NCI-H748 treated with DMSO at 0.1 percent for 48 hours (cell line): ENCODE results near the gene SCIN.
"Not testable (repeated sequence)": the region's sequence is repeated elsewhere in the genome, so short reads cannot be mapped to it uniquely, and the experiment has no call there.

Experiments used
- DNase-seq: peaks from one replicate; lab custom pipeline; 2025; lab: John Stamatoyannopoulos, UW

SCIN gene

DNA sequence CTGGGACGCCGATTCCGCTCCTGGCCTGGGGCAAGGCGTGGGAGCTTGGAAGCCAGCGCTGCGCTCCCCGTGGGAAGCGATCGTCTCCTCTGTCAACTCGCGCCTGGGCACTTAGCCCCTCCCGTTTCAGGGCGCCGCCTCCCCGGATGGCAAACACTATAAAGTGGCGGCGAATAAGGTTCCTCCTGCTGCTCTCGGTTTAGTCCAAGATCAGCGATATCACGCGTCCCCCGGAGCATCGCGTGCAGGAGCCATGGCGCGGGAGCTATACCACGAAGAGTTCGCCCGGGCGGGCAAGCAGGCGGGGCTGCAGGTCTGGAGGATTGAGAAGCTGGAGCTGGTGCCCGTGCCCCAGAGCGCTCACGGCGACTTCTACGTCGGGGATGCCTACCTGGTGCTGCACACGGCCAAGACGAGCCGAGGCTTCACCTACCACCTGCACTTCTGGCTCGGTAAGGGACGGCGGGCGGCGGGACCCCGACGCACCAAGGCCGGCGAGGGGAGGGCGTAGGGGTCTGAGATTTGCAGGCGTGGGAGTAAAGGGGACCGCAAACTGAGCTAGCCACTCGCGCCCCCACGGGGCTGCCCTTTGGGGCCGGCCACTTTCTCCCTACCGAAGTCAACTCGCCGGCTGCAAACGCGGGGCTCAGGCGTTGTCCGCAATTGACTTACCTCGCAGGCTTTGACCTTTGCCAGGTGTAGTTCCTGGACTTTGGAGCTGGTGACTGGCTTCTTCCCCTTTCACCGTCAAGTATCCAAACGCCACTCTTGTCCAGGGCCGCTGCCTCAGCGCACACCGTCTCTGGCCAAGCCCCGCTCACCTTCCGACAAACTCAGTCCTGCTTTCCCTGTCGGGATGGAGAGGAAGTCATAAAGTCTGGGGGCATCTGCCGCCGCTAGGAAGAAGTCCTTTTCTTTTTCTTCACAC, at the start of gene SCIN:
Gene SCIN (plus strand): TSS at position 187 of the 928 bp plus-strand sequence. CDS start 67 bp downstream, at position 254.
- DNase-seq, result peak; percentile 79

DNA sequence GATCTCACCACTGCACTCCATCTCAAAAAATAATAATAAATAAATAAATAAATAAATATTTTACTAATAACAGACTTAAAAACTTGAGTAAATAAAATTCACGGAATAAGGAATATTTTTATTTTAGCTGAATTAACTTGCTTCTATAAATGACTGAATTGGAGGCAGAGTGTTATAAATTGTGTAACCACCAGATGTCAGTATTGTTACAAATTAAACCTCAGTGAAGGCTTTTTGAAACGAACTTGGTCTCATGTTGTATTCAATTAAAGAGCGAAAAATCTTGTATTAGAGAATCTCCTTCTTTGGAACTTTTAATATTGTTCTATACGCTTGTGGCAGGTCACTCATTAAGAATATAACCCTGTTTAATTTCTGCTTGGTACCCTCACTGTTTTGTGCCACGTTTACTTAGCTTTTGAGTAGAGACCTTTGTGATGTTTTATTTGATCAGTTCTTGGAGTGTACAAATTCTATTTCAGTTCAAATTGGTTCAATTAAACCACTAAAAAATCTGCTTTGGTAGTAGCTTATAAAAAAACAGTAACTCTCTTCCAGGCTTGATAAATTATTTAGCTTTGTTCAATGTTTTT, 45.6 kb upstream of the SCIN start:
- peak; percentile 58 for DNase-seq

DNA sequence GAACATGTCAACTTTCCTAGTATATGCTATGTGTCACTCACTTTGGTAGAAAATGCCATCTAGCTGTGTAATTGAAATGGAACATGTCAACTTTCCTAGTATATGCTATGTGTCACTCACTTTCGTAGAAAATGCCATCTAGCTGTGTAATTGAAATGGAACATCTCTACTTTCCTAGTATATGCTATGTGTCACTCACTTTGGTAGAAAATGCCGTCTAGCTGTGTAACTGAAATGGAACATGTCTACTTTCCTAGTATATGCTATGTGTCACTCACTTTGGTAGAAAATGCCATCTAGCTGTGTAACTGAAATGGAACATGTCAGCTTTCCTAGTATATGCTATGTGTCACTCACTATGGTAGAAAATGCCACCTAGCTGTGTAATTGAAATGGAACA, 43.8 kb upstream of the SCIN start:
- DNase-seq, result not testable (repeated sequence)

DNA sequence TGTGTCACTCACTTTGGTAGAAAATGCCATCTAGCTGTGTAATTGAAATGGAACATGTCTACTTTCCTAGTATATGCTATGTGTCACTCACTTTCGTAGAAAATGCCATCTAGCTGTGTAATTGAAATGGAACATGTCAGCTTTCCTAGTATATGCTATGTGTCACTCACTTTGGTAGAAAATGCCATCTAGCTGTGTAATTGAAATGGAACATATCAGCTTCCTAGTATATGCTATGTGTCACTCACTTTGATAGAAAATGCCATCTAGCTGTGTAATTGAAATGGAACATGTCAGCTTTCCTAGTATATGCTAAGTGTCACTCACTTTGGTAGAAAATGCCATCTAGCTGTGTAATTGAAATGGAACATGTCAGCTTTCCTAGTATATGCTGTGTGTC, 42.9 kb upstream of the SCIN start:
- DNase-seq, result not testable (repeated sequence)

DNA sequence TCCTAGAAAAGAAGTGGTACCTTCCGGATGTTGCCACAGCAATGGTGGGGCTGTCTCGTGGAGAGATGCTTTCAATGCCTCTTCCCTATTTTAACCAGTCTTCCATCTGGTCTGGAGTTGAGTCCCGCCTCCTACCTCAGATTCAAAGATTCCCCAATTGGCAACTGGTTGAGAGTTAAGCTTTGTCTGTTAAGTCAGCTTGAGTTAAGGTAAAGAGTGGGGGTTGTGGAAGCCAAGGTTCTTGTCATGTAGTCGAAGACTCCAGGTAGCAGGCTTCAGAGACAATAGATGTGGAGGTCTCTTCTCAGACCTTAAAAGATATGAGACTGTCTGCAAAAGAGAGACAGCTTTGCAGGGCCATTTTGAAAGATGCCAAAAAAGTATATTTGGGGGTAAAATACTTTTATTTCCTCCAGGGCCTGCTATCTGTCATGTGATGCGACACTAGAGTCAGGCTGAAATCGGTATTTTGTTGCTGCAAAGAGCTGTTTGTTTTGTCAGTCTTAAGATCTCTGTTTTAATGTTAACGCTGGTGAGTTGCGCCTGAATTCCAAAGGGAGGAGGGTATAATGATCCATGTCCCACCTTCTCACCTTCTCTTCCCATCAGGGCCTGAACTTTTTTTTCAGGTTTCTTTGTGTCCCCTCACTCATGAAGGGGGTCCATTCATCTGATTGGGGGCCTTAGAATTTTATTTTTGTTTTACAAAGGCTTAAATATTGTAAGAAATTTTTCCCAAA, 40.4 kb upstream of the SCIN start:
- no peak for DNase-seq

DNA sequence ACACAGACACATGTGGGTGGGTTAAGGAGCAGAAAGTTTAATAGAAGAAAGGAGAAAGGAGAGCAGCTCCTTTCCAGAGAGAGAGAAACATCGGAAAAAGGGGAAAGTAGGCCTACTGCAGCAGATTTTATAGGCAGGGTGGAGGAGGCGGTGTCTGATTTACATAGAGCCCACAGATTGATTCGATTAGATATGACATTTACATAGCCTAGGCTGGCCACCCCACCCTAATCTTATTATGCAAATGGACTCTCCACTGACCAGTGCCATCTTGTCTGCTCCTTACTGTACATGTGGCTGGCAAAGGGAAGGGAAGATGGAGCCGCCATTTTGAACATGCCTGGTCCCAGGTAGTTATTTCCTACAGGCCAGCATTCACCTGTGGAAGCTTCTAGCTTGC, 38.7 kb upstream of the SCIN start:
- no peak for DNase-seq

DNA sequence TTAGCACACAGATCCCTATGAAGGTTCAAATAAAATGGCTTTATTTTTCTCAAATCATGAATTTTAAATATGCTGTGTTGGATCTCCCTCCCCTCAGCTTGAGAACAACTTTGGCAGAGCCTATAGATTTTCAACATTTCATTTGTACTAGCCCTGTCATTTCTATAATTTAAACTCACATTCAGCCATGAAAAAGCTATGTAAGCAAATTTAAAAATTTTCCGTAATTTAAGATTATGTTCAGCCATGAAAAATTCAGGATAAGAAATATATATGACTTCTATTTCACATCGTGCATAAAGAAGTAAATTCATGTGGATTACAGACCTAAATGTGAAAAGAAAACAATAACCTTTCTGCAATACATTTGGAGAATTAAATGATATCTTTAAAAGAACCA, 36.5 kb upstream of the SCIN start:
- no peak for DNase-seq

DNA sequence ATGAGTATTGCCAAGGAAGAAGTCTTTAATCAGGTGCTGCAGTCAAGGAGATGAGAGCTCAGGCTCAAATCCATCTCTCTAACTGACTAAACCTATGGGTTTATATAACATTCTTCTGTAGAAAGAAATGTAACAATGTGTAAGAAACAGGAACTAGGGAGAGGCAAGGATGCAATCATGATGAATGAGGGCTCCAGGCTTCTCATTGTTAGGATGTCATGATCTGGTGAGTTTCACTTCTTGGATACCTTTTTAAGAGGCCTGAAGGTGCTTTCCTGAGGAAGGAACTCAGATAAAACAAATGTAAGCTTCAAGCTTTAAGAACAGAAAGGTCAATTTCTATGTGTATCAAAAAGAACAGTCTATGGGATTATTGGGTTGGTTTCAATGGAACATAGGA, 30.8 kb upstream of the SCIN start:
- DNase-seq, result no peak

DNA sequence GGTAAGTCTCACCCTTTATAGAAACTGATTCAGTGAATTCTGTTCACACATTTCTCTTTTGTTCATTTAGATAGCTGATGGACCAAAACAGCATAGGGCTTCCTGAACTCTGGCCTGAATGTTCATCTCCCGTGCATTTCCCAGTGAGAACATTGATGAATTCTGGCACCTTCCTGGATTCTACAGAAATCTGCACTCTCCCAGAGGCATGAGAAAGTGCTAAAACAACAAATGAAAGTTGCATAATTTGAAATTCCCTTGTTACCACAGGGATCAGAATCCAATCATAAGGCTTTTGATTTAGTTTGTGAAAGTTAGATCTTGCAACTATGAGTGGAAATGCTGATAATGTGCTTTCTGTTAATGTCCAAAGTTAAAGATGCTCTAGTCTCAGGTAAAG, 29.7 kb upstream of the SCIN start:
- DNase-seq, result no peak

DNA sequence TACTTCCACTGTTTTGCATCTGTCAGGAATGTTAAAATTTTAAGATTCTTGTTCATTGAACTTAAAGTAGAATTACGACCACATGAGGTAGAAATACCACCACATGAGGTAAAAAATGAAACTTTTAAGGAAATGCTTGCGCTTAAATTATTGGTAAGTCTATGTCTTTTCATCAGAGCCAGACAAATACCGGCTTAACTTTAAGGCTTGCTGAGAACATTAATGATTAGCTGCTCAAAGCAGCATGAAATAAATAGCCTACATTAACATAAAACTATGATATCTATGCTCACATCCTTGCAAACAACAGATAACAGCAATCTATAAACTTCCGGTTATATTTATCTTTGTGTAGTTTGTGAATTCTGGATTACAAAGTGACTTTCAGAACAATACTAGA, 26.9 kb upstream of the SCIN start:
- no peak for DNase-seq

DNA sequence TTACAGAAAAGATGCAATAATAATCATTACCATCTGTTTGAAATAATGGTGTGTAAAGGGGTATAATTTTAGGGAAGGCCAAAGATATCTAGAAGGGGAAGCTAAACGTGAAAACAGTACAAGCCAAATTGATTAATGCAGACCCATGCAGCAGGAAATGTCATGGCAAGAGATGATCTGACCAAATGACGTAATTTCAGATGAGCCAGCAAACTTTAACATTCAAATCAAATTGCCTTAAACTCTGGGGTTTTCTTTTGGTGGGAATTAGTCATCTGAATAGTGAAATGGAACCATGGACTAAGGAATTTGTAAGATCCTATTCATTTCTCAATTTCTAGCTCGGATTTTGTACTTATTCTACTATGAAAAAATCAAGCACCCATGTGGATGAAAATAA, 21.4 kb upstream of the SCIN start:
- no peak for DNase-seq

DNA sequence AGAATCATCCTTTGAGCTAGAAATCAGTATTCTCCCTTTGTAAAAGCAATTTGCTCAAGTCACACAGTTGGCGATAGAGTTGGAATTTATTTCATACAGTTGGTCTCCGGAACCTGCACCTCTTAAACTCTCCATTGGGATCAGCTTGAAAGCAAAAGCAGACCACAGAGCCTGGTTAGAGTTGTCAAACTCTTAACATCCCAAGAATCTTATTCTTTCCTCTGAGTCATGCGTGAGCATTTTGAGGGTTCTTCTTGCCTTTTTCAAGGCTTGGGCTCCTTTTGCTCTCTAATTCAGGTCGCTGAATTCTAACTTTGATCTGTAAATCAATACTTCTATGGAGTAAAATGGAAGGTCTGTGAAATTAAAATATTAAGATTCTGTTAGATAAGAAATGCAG, 19.6 kb upstream of the SCIN start:
- no peak for DNase-seq

DNA sequence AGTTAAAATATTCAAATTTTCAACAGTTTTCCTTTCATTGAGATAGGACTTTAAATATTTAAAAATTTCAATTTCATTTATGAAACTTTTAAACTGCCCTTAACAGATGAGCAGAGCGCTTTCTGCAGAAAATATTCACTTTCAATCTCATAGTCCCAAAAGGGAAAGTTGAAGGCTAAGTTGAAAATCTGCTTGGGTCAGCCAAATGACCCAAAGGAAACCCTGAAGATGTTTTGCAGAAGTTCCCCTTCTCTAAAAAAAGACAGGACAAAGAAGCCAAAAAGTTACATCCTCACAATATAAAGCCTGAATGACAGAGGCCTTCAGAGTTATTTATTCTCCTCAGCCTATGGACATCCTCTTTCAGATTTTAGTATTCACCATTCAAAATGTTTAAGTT, 17.6 kb upstream of the SCIN start:
- DNase-seq, result no peak

DNA sequence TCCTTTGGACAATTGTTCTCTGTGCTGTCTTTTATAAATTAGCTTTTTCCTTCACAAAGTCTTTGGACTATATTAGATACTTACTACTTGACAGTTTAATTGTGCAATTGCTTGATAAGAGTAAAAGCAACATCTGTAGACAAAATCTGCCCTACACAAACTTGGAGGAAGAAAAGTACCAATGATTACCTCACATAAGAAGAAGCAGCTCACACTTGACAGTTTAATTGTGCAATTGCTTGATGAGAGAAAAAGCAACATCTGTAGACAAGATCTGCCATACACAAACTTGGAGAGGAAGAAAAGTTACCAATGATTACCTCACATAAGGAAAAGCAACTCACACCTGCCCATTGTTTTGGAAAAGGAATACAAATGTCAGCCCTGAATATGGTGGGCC, 17.1 kb upstream of the SCIN start:
- DNase-seq, result no peak

DNA sequence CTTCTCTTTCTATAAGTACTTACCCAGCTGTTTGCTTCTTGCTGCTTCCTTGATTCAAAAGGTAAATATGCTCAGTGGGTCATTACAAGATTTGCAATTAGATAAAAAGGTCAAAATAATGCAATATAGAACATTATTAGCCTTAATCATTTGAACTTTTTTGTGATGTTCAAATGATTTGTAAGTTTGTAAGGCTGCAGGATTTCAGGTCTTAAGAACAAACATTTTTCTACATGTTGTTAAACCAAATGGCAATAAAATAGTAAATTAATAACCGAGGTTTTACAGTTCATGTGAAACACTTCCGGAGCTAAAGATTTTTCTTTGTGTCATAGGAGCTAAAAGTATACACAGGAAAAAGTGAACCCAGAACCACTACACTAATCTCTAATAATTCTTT, 16.2 kb upstream of the SCIN start:
- DNase-seq, result no peak

DNA sequence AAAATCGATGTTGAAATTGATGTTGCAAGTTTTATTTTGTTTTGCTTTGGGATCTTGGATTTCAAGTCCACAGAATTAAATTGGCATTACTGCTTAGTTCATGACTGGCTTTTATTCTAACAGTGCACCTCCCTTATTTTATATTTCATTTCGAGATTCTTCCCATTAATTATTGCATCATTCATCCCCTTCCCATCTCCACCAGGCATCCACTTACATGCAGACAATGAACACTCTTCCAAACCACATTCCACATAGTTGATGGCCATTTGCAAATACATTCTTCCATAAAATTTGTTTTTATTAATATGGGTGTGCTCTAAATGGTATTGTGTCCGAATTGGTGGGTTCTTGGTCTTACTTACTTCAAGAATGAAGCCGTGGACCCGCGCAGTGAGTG, 15.6 kb upstream of the SCIN start:
- no peak for DNase-seq

DNA sequence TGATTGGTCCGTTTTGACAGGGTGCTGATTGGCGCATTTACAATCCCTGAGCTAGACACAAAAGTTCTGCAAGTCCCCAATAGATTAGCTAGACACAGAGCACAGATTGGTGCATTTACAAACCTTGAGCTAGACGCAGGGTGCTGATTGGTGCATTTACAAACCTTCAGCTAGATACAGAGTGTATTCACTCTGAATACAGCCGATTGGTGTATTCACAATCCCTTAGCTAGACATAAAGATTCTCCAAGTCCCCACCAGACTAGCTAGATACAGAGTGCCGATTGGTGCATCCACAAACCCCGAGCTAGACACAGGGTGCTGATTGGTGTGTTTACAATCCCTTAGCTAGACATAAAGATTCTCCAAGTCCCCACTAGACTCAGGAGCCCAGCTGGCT, 14.8 kb upstream of the SCIN start:
- DNase-seq, result not testable (repeated sequence)

DNA sequence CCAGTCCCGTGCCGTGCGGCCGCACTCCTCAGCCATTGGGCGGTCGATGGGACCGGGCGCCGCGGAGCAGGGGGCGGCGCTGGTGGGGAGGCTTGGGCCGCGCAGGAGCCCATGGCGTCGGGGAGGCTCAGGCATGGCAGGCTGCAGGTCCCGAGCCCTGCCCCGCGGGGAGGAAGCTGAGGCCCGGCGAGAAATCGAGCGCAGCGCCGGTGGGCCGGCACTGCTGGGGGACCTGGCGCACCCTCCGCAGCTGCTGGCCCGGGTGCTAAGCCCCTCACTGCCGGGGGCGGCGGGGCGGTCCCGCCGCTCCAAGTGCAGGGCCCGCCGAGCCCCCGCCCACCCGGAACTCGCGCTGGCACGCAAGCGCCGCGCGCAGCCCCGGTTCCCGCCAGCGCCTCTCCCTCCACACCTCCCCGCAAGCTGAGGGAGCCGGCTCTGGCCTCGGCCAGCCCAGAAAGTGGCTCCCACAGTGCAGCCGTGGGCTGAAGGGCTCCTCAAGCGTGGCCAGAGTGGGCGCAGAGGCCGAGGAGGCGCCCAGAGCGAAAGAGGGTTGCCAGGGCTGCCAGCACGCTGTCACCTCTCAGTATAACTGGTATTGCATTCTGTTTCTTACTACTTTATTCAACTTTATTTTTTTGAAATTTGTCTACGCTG, 14.3 kb upstream of the SCIN start:
- not testable (repeated sequence) for DNase-seq

DNA sequence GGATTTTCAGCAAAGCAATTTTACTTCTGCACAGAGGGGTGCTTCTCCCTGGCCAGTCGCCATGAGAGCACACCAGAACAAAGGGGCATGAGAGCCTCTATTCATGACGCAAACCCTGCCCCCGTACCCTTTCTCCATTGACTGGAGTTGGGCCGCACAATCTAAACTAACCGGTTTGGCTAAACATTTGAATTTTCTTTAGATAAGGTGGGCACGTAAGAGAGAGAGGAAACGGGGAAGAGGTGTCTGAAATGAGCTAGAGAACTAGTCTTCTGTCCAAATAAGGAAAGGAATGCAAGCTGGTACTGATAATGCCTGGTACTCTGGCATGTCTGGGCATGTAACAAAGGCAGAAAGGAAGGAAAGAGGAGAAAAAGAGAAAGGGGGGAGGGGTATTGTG, 13.2 kb upstream of the SCIN start:
- peak; percentile 90 for DNase-seq

DNA sequence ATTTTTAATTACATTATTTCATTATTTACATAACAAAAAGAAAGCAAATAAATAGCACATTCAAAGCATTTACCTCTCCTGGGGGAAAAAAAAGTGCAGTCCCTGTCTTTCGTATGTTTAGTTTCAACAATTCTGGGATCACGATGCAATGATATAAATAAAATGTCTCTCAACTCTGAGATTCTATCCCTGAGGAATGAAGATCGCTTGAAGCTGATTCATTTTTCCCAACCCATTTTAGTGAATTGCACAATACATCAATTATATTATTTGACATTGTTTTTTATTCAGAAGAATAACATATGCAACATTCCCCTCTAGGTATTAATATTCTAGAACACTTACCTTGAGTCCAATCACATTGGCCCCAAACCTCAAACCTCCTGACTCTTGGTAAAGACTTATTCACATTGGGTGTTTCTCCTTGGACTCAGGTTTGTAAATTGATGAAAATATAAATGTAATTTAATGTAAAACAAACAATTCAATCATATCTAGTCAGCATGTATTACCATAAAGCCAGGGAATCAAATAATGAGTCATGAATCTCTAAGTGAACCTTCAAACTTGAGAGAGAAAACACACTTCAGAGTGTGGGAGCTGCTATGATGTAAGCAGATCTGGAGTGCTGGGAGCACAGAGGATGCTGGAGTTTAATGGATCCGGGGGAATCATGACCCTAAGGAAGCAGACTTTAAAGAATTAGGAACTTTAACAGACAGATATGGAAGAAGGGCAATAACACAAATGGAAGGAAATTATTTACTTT, 5.3 kb upstream of the SCIN start:
- no peak for DNase-seq

DNA sequence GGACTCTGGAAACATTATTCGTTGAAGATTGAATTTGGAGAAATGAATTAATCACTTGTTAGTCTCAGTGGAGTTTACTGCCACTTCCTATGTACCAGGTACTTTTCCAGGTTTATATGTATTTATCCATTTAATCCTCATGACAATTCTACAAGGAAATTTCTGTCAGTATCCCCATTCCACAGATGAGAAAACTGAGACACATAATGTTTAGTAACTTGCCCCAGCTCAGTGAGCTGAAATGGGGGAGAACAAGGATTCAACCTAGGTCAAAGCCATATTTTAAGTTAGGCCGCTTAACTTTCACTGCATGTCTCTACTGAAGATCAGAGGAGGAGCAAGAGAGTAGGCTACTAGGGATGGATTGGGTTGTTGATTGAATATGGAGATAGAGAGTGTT, 4.6 kb upstream of the SCIN start:
- DNase-seq, result no peak

DNA sequence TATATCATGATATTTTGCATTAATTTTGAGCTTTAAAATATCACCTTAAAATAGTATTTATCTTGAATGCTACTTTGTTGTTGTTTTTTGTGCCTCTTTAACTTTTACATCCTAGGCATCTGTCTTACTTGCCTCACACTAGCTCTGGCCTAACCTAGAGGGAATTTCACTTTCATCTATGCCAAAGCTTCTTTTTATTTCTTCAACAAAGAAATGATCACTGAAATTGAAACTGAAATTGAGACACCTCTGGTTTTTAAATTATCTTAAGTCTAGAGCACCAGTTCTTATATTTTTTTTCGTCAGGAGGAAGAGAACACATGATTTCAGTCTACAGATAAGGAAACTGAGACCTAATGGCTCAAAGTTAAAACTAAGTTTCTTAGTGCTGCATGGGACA, 3.5 kb upstream of the SCIN start:
- no peak for DNase-seq
